AG09319 (cell line): Measurements from ENCODE around the gene HOXD11.

ENCODE experiments used
- DNase-seq: peaks from one replicate; pipeline ENCODE4 v3.0.0-alpha.2; 2010; ENCODE audit warnings: low read depth; ENCODE audit errors: extremely low read depth
- TF ChIP-seq, protein P1 (sequence below): IDR thresholded peaks from 2 replicates; pipeline ENCODE4 v1.5.1; 2011; ENCODE audit warnings: low read depth, mild to moderate bottlenecking, inconsistent platforms, low read length, moderate library complexity

The HOXD11 gene

DNA sequence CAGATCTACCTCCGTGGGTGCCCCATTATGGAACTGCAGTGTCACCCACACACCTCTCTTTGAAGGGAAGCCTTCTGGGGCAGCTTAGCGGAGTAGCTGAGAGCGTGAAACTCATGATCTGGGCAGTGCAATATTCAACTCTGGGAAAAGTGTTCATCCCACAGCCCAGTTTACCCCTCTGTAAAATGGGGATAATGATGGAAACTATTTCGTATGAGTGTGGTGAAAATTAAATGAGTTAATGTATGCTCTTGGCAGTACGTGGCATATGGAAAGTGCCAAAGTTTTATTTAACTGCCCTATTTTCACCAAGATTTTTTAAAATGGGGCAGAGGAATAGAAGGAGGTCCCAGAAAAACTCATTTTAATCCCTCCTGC lies 34.8 kb upstream of the HOXD11 start:
- TF ChIP-seq, protein P1, sequence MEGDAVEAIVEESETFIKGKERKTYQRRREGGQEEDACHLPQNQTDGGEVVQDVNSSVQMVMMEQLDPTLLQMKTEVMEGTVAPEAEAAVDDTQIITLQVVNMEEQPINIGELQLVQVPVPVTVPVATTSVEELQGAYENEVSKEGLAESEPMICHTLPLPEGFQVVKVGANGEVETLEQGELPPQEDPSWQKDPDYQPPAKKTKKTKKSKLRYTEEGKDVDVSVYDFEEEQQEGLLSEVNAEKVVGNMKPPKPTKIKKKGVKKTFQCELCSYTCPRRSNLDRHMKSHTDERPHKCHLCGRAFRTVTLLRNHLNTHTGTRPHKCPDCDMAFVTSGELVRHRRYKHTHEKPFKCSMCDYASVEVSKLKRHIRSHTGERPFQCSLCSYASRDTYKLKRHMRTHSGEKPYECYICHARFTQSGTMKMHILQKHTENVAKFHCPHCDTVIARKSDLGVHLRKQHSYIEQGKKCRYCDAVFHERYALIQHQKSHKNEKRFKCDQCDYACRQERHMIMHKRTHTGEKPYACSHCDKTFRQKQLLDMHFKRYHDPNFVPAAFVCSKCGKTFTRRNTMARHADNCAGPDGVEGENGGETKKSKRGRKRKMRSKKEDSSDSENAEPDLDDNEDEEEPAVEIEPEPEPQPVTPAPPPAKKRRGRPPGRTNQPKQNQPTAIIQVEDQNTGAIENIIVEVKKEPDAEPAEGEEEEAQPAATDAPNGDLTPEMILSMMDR: no peak
- DNase-seq: no peak

DNA sequence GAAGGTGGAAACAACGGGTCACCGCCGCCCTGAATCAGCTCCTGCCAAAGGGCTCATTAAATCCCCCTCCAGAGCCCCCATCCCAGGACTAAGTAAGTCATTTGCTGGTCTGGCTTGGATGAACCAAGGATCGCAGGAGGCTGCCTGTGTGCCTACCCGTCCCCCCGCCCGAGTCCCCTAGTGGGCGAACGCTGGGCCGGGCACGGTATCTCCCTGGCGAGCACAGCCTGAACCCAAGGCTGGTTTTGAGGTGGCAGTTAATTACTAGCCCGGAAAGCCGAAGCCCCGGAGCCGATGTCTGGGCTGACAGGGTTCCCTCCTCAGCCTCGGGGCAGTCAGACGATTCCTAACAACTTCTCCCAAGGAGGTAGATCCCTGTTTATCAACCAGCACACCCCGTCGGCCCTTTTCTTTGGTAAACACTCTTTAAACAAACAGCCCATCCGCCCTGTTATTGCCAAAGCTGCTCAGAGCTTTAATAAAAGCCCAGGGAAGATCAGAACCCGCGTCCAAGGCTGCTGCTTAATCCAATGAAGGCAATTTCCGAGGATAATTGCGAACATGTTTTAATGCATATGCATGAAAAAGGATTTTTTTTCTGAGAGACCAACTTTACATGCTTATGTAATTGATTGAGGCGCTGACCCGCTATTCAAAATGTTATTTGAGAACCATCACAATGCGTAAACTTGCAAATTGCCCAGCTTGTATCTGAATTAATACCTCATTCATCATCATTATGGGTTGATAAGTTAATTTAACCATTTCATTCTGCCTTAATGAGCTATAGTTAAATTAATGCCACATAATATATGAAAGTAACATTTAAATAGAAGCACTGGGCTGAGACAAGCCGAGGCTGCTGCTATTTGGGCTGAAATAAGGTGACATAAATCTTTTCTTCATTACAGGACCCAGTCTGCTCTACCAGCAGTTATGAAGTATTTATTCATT lies 33.9 kb upstream of the HOXD11 start:
- TF ChIP-seq, protein P1: no peak
- no peak for DNase-seq

DNA sequence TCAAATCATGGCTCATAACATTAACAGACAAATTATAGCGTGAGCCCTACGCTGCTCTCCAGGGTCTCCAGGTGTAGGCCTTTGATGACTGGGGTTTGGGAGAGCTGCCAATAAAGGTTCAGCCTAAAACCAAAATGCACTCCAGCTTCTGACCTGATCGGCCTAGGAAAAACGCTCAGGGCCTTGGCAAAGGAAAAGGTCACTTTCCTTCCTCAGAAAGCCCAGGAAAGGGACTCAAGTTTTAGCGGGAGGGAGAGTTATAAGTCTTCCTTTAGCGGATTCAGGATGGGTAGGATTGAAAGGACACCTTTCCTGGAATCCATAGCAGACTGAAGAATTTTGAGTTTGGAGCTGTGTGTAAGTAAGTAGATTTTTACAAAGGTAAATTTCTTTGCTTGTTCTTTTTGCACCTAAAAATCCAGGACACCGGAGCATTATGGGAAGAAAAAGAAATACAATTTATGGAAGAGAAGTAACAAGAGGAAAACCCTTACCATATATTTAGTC lies 32.1 kb upstream of the HOXD11 start:
- no peak for DNase-seq
- TF ChIP-seq, protein P1: no peak

DNA sequence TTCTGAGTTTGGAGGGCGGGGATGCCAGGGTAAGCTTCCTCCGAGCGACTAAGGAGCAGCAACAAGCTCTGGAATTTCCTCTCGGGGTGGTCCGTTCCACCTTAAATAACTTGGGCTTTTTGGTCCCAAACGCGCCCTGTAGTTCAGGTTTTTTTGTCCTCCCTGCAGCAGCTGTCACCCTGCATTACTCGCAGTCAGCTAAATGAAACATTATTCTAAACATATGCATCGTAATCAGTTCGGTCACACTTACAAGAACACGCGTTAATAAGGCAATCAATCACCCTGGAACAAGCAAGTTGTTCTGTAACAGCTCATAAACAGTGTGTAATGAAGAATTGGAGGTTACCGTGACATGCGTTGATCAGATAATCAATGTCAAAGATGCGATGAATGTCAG lies 31.6 kb upstream of the HOXD11 start:
- TF ChIP-seq, protein P1: no peak
- no peak for DNase-seq

DNA sequence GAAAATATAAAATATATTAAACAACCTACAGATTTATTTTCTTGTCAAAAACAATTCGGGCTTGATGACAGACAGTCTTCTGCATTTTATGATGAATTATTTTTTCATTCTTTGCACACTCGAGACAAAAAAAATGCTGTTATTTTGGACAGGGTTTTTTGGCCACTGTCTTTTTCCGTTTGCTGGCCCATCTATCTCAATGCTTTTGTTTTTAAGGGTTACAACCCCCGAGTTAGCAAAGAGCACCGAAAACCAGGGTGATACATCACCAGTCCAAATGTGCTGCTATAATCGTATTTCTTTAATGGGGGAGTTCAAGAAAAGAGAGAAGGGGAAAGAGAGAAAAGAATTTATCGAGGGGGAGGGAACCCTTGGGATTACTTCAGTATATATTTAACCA lies 31.0 kb upstream of the HOXD11 start:
- no peak for DNase-seq
- TF ChIP-seq, protein P1: no peak

DNA sequence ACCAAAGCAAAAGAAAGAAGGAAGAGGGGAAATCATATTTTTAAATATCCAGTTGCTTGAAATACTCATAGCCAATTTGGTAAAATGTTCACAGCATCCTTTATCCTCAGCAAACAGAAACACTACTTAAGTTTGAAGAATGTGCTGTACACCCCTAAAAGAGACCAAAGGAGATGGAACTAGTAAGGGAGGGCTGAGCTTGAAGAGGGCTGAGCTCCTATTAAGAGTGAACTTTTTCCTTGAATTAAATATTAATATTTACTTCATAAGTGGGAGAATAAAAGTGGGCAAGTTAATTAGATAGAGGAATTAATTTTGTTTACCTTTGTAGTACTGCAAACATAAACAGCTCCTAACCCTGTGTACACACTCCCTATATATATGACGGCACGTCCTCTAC lies 30.3 kb upstream of the HOXD11 start:
- DNase-seq: no peak
- TF ChIP-seq, protein P1: no peak

DNA sequence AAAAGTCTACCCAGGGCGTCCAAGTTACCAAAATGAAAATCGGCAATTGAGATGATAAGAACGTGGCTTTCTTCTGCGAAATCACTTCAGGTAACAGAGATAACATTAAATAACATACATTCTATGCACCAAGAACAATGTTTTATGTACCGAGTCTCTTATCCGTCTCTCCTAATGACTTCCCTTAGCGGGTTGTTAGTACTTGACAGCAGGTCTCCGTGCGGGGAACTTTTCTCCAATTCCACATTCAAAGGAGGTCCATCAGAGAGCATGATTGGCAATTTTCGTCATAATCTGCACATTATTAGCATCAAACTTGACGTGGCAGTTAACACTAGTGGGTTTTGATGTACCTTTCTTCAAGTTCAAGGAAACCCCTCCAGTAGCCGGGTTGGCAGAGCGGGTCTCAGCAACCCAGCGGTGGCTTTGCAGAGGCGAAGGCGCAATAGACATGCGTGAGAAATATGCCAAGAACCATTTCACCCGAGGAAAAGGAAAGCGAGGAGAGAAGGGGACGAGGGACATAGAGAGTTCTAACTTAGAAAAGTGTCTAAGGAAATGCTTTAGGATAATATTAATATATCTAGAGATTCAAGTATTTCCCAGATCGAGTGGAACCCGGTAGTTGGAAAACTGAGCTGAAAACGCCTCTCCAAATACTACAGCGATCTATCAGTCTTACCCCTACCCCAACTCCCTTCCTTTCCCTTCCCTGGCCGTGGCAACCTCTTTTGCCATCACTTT lies 28.4 kb upstream of the HOXD11 start:
- no peak for DNase-seq
- TF ChIP-seq, protein P1: no peak
